Measurements from ENCODE around the gene NR3C1. TPM values are rescaled to one million over a fixed set of nuclear protein-coding genes. Genes with fewer than 3 reads are reported as not detected.

NR3C1 gene
- total RNA-seq, 2 donors from 2014 or later = 56.5 to 58.1 TPM

DNA sequence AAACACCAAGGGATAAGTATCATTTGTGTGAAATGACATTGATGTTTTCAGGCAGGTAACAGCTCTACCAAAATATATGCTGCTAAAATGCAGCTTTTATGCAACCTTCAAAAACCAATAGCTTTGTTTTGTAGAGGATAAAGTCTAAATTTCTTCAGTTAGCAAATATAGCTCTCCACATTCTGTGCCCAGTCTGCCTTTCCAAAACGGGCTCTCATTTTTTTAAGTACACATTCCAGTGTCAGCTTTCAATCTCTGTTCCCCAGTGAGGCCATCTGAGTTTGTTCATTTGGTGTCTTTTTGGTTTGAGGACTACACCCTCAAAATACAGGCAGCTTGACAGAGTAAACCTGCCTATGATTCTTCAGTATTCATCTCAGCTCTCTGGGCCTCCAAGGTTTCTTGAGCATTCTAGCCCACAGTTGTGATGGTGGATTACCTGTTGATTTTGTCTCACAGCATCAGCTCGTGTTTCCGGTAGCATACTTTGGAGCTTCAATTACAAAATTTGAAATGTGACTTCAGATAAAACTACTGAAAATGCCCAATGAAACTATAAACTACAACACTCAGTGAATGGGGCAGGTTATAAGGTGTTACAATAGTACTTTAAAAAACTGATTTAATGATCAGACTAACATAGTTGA is 55.7 kb downstream of the NR3C1 start:
- TF ChIP-seq, protein P1, sequence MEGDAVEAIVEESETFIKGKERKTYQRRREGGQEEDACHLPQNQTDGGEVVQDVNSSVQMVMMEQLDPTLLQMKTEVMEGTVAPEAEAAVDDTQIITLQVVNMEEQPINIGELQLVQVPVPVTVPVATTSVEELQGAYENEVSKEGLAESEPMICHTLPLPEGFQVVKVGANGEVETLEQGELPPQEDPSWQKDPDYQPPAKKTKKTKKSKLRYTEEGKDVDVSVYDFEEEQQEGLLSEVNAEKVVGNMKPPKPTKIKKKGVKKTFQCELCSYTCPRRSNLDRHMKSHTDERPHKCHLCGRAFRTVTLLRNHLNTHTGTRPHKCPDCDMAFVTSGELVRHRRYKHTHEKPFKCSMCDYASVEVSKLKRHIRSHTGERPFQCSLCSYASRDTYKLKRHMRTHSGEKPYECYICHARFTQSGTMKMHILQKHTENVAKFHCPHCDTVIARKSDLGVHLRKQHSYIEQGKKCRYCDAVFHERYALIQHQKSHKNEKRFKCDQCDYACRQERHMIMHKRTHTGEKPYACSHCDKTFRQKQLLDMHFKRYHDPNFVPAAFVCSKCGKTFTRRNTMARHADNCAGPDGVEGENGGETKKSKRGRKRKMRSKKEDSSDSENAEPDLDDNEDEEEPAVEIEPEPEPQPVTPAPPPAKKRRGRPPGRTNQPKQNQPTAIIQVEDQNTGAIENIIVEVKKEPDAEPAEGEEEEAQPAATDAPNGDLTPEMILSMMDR (IDR thresholded peaks at IDR 0.05) = no peak
- Histone ChIP-seq H3K27me3 (replicated peaks; ENCODE audit: insufficient read depth) (no peaks in the 10 kb centered on the region), H3K4me1 (ENCODE audit: control insufficient read depth in 1 of 2, low read depth in 2 of 2) (peaks cover 17 to 52% of the 10 kb centered on the region in 2 donors), H3K4me3 (no peak overlapping the region), H3K9me3 (no peaks in the 10 kb centered on the region), H3K27ac (peak overlapping the region; percentile 24 to 49), H3K36me3 (no peaks in the 10 kb centered on the region)
- DNase-seq (ENCODE audit: low spot score) (no peak), ATAC-seq (ENCODE audit: insufficient number of reproducible peaks, low FRiP score, low read depth) (no peak)

DNA sequence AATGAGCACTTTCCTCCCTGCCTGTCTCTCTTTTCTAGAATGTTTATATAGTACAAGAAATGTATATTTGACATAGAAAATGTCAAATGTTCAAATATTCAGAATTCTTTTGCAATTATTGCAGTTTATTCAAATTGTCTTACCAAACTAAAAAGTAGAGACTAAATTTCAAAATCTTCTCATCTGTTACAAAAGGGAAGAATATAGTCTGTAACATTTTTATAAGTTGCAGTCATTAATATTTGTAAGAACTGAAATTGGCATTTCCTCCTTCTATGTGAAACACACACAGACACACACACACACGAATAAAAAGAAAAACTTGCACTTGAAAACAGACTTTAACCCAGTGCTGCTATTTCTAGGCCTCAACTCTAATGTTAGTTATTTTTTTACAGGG is 56.4 kb downstream of the NR3C1 start:
- Histone ChIP-seq H3K27me3 (replicated peaks; ENCODE audit: insufficient read depth) (no peaks in the 10 kb centered on the region), H3K9me3 (no peaks in the 10 kb centered on the region), H3K4me3 (no peak overlapping the region), H3K4me1 (ENCODE audit: control insufficient read depth in 1 of 2, low read depth in 2 of 2) (peaks cover 19 to 51% of the 10 kb centered on the region in 2 donors), H3K27ac (peak overlapping the region in 1 of 2 donors; percentile 49), H3K36me3 (no peaks in the 10 kb centered on the region)
- no peak for ATAC-seq (ENCODE audit: insufficient number of reproducible peaks, low FRiP score, low read depth)
- TF ChIP-seq, protein P1 (IDR thresholded peaks at IDR 0.05) = no peak
- DNase-seq (ENCODE audit: low spot score) = no peak

DNA sequence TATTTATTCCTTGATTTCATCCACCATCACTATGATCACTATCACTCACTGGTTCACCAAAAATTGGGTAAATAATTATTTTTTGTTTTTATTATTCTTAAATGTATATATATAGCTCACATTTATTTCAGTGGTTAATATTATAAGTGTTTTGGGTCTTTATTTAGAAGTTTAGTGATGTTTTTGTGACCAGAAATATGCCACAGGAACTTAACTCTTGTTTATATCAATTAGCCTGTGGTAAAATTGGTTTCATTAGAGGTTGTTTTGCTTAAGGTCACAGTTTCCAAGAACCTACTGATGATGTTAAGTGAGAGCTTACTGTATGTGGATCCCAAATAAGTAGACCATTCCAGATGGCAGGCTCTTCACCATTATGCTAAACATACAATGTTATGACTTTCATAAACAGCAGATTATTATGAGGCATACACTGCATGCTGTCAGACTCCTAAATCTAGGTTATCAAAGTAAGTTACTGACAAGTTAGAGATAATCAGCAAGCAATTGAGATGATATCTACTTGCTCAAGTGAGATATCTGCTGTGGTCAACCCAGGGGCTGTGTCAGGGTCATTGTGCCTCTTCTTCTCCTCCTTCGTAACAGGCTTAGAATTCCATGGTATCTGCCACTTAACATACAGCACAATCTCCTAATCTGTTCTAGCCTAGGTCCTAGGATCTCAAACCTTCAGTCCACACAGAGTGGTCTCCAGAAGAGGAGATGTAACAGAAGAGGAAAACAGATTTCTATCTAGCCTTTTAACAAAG is 57.6 kb downstream of the NR3C1 start:
- Histone ChIP-seq H3K27ac (peak overlapping the region in 1 of 2 donors; percentile 22), H3K4me3 (no peak overlapping the region), H3K27me3 (replicated peaks; ENCODE audit: insufficient read depth) (no peaks in the 10 kb centered on the region), H3K4me1 (ENCODE audit: control insufficient read depth in 1 of 2, low read depth in 2 of 2) (peaks cover 25 to 53% of the 10 kb centered on the region in 2 donors), H3K9me3 (no peaks in the 10 kb centered on the region), H3K36me3 (no peaks in the 10 kb centered on the region)
- ATAC-seq (ENCODE audit: insufficient number of reproducible peaks, low FRiP score, low read depth) (no peak), DNase-seq (ENCODE audit: low spot score) (no peak)
- TF ChIP-seq, protein P1 (IDR thresholded peaks at IDR 0.05) = no peak

DNA sequence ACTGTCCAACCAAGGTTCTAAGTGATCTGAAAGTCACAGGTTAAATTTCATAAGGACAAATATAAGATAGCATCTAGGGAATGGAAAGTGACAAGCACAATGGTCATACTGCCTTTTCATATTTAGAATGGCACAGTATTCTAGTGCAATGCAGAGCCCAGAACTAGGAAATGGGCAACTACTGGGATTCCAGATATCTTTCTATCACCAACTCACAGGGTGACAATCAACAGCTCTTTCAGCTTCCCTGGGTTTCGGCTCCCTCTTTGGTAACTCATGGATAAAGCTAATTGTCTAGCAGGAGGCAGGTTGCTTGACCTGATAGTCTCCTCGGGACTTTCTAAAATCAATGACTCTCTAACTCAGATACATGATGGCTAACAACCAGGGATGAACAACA is 60.4 kb downstream of the NR3C1 start:
- Histone ChIP-seq H3K4me3 (no peak overlapping the region), H3K9me3 (no peaks in the 10 kb centered on the region), H3K4me1 (ENCODE audit: control insufficient read depth in 1 of 2, low read depth in 2 of 2) (peaks cover 21 to 41% of the 10 kb centered on the region in 2 donors), H3K36me3 (no peaks in the 10 kb centered on the region), H3K27ac (no peak overlapping the region), H3K27me3 (replicated peaks; ENCODE audit: insufficient read depth) (no peaks in the 10 kb centered on the region)
- TF ChIP-seq, protein P1 (IDR thresholded peaks at IDR 0.05) = no peak
- ATAC-seq (ENCODE audit: insufficient number of reproducible peaks, low FRiP score, low read depth) (no peak), DNase-seq (ENCODE audit: low spot score) (no peak)

DNA sequence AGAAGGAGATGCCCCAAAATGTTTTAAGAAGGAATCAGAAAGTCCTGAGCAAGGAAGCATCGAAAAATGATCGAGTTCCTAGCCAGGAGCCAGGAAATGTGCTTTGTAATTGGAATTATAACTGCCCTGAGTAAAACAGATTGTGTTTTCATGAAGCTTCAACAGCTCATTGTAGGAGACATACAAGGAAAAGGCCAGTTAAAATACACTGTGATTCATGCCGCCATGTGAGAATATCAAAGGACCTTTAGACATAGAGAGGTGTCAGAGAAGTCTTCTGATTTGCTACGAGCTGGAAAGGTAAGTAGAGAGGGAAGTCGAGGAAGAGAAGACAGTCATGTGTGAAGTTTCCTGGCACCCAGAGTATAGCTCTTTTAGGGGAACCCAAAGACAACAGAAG is 60.9 kb downstream of the NR3C1 start:
- no peaks in the 10 kb centered on the region for H3K9me3 ChIP-seq
- H3K4me1 ChIP-seq (ENCODE audit: control insufficient read depth in 1 of 2, low read depth in 2 of 2) = peaks cover 20 to 36% of the 10 kb centered on the region in 2 donors
- H3K36me3 ChIP-seq = no peaks in the 10 kb centered on the region
- peak overlapping the region in 1 of 2 donors; percentile 6 for H3K27ac ChIP-seq
- TF ChIP-seq, protein P1 (IDR thresholded peaks at IDR 0.05) = no peak
- no peak for ATAC-seq (ENCODE audit: insufficient number of reproducible peaks, low FRiP score, low read depth)
- no peaks in the 10 kb centered on the region for H3K27me3 ChIP-seq (replicated peaks; ENCODE audit: insufficient read depth)
- H3K4me3 ChIP-seq = no peak overlapping the region
- no peak for DNase-seq (ENCODE audit: low spot score)
